Spleen (tissue), 11 donors: Measurements from ENCODE around the gene MN1. TPM values are rescaled to one million over a fixed set of nuclear protein-coding genes. Genes with fewer than 3 reads are reported as not detected.

Experiments
- DNase-seq: peaks from one replicate; pipeline ENCODE4 v3.0.0-alpha.2; 2020
- H3K27ac ChIP-seq, 8 donors: fragments of 200-600 bp; sonication (generic) in 7 of 8; 1 replicate in 4 of 8; 2 replicates in 4 of 8; pipeline versions ENCODE4 v1.5.0 to v1.8.0; 2016 to 2021; ENCODE audit warnings: inconsistent platforms in 4 of 8, mild to moderate bottlenecking in 4 of 8, moderate library complexity in 1 of 8
- H3K27me3 ChIP-seq, 7 donors: fragments of 200-600 bp; sonication (generic) in 6 of 7; replicated peaks in 1 of 7; 1 replicate in 4 of 7; 2 replicates in 3 of 7; pipeline versions ENCODE4 v1.5.0 to v1.8.0; 2016 to 2021; ENCODE audit warnings: inconsistent platforms in 3 of 7, mild to moderate bottlenecking in 1 of 7
- H3K36me3 ChIP-seq, 6 donors: fragments of 200-600 bp; sonication (generic) in 5 of 6; 1 replicate in 4 of 6; 2 replicates in 2 of 6; pipeline versions ENCODE4 v1.5.0 to v1.8.0; 2016 to 2021; ENCODE audit warnings: inconsistent platforms in 2 of 6
- H3K4me1 ChIP-seq, 6 donors: fragments of 200-600 bp; sonication (generic) in 5 of 6; 1 replicate in 3 of 6; 2 replicates in 3 of 6; pipeline versions ENCODE4 v1.5.0 to v1.8.0; 2016 to 2021; ENCODE audit warnings: inconsistent platforms in 3 of 6
- H3K4me3 ChIP-seq, 8 donors: fragments of 200-600 bp; sonication (generic) in 7 of 8; 1 replicate in 4 of 8; 2 replicates in 4 of 8; pipeline versions ENCODE4 v1.5.0 to v1.8.0; 2016 to 2021; ENCODE audit warnings: inconsistent platforms in 4 of 8, mild to moderate bottlenecking in 4 of 8, moderate library complexity in 2 of 8
- H3K9me3 ChIP-seq, 8 donors: fragments of 200-600 bp; sonication (generic) in 7 of 8; 1 replicate in 4 of 8; 2 replicates in 4 of 8; pipeline versions ENCODE4 v1.5.0 to v1.8.0; 2016 to 2021; ENCODE audit warnings: inconsistent platforms in 4 of 8
- CTCF ChIP-seq, 11 experiments: fragments of 200-600 bp in 7 of 11; fragments of 450-650 bp in 4 of 11; sonication (generic) in 4 of 11; IDR thresholded peaks in 8 of 11; conservative IDR thresholded peaks in 3 of 11; 1 replicate in 7 of 11; 2 replicates in 4 of 11; pipeline versions ENCODE4 v1.4.0 to v1.8.0; 2016 to 2021; ENCODE audit warnings: antibody characterized with exemption in 11 of 11, inconsistent platforms in 4 of 11, mild to moderate bottlenecking in 1 of 11
- POLR2A ChIP-seq, 3 donors: fragments of 450-650 bp; IDR thresholded peaks; one replicate each; pipeline ENCODE4 v1.5.1; 2017; ENCODE audit warnings: antibody characterized with exemption in 3 of 3, mild to moderate bottlenecking in 1 of 3
- POLR2AphosphoS5 ChIP-seq, 3 donors: sonication (generic); formaldehyde crosslinking; IDR thresholded peaks; one replicate each; pipeline ENCODE4 v1.5.1; 2017; ENCODE audit warnings: antibody characterized with exemption in 3 of 3
- WGBS, 5 donors: extraction: QIAGEN DNeasy Blood & Tissue Kit in 3 of 5; methylation state at CpG; one replicate each; pipeline versions ENCODE4 v1.1.5 to v1.1.7; 2013 to 2018; 5-methylcytosine and 5-hydroxymethylcytosine counted together
- intact Hi-C: fragments of 100-400 bp; cut with DNase I; formaldehyde crosslinking; loops from one replicate; pipeline ENCODE4 v1.15.0; 2023; ENCODE audit warnings: low total_unique reads
- polyA plus RNA-seq, 3 donors: library from polyadenylated mRNA; stranded (reverse); fragments of 200-250 nt; gene quantifications; one replicate each; pipeline ENCODE4 v1.2.1, GENCODE V29; 2013
- total RNA-seq, 7 donors: library from RNA; depleted of rRNA in 3 of 7; stranded (reverse); fragments of >200 nt in 3 of 7; fragmentation: NEBNext Ultra II Directional in 4 of 7; extraction: Animal tissue kit (Norgen Biotek cat#: 25700) in 4 of 7; gene quantifications; one replicate each; pipeline versions ENCODE4 v1.1.0 to v1.2.1, GENCODE V29; 2016 to 2021
- donor health status: healthy with polysubstance abuse.
- donor health status: DM: no; HTN: no; CAD: no; lungs with moderate emphysema.
- donor health status: DM: no; HTN: no; CAD: no.
- donor health status: Bipolar disorder and iron deficiency.
- donor health status: healthy.
- donor health status: DM: no; HTN: no; CAD: no.
- donor health status: DM: yes; HTN: yes; CAD: no.

Gene MN1
- total and polyA plus RNA-seq, 10 donors: 0.15 to 1.5 (median 0.71) TPM

- Histone ChIP-seq H3K27me3 (no peaks in the 10 kb centered on the region), H3K4me3 (no peak overlapping the region), H3K9me3 (peaks cover 0 to 3% (median 0%) of the 10 kb centered on the region in 8 donors), H3K36me3 (peaks cover 0 to 60% (median 0%) of the 10 kb centered on the region in 6 donors), H3K27ac (no peak overlapping the region), H3K4me1 (peaks cover 0 to 13% (median 0%) of the 10 kb centered on the region in 6 donors)
- intact Hi-C loops: no loop called here
- WGBS, 5 donors: 76 to 89% (median 85%) methylated on average over 7 of the region's 7 CpGs
- TF ChIP-seq POLR2A (IDR thresholded peaks at IDR 0.05) (no peak), CTCF (IDR thresholded peaks at IDR 0.05 in 8 of 11, conservative IDR thresholded peaks at IDR 0.05 in 3 of 11) (no peak), POLR2AphosphoS5 (IDR thresholded peaks at IDR 0.05) (peak in 2 of 3 donors; percentile 20 to 46)
- DNase-seq: no peak
Measured at GRCh38 chr22:27843441-27843840, 41.9 kb upstream of the MN1 start.

- peaks cover 0 to 54% (median 0%) of the 10 kb centered on the region in 6 donors for H3K36me3 ChIP-seq
- 82 to 87% (median 85%) methylated on average over 15 of the region's 15 CpGs for WGBS, 5 donors
- H3K4me1 ChIP-seq: peaks cover 0 to 13% (median 0%) of the 10 kb centered on the region in 6 donors
- no peak for DNase-seq
- no peak overlapping the region for H3K4me3 ChIP-seq
- H3K9me3 ChIP-seq: peaks cover 0 to 9% (median 1%) of the 10 kb centered on the region in 8 donors
- intact Hi-C loops: no loop called here
- no peaks in the 10 kb centered on the region for H3K27me3 ChIP-seq
- TF ChIP-seq POLR2A (IDR thresholded peaks at IDR 0.05) (no peak), POLR2AphosphoS5 (IDR thresholded peaks at IDR 0.05) (no peak)
- no peak overlapping the region for H3K27ac ChIP-seq
Measured at GRCh38 chr22:27842669-27843431, 41.3 kb upstream of the MN1 start.

DNA sequence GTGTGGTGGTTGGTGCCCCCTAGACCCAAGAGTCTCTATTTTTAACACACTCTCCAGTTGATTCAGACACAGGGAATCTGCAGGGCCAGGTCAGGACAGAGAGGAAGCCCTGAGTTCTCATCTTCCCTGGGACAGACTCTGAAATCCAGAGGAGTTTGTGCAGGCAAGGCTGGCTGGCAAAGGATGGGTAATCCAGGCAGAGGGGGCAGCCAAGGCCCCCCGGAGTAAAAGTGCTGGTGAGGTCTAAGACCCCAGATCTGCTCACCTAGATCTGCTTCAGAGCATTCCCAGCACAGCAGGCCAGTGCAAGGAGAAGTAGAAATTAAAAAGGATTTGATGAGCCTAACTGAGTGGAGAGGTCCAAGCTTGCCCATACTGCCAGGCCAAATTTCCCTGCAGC is 40.6 kb upstream of the MN1 start:
- WGBS, 5 donors: 73 to 88% (median 85%) methylated on average over 1 of the region's 1 CpG
- Histone ChIP-seq H3K27ac (no peak overlapping the region), H3K9me3 (peaks cover 0 to 10% (median 3%) of the 10 kb centered on the region in 8 donors), H3K27me3 (no peaks in the 10 kb centered on the region), H3K4me3 (no peak overlapping the region), H3K4me1 (peaks cover 0 to 13% (median 0%) of the 10 kb centered on the region in 6 donors), H3K36me3 (peaks cover 0 to 47% (median 0%) of the 10 kb centered on the region in 6 donors)
- intact Hi-C loops: no loop called here
- TF ChIP-seq POLR2A (IDR thresholded peaks at IDR 0.05) (no peak), CTCF (IDR thresholded peaks at IDR 0.05 in 8 of 11, conservative IDR thresholded peaks at IDR 0.05 in 3 of 11) (no peak)
- no peak for DNase-seq

GRCh38 chr22:27840436-27840835 is 38.9 kb upstream of the MN1 start:
- WGBS, 5 donors: 87 to 95% (median 93%) methylated on average over 6 to 7 of the region's 7 CpGs
- H3K4me3 ChIP-seq: no peak overlapping the region
- no peak for DNase-seq
- H3K9me3 ChIP-seq: peaks cover 0 to 10% (median 3%) of the 10 kb centered on the region in 8 donors
- TF ChIP-seq CTCF (IDR thresholded peaks at IDR 0.05 in 8 of 11, conservative IDR thresholded peaks at IDR 0.05 in 3 of 11) (no peak), POLR2AphosphoS5 (IDR thresholded peaks at IDR 0.05) (peak in 1 of 3 donors; percentile 13)
- no peaks in the 10 kb centered on the region for H3K27me3 ChIP-seq
- H3K27ac ChIP-seq: no peak overlapping the region
- intact Hi-C loops: no loop called here
- peaks cover 0 to 31% (median 0%) of the 10 kb centered on the region in 6 donors for H3K36me3 ChIP-seq
- H3K4me1 ChIP-seq: peaks cover 0 to 13% (median 0%) of the 10 kb centered on the region in 6 donors
